ENCODE data around the gene SLC25A11.
"Not testable (repeated sequence)": the region's sequence is repeated elsewhere in the genome, so short reads cannot be mapped to it uniquely, and the experiment has no call there.

Gene SLC25A11

DNA sequence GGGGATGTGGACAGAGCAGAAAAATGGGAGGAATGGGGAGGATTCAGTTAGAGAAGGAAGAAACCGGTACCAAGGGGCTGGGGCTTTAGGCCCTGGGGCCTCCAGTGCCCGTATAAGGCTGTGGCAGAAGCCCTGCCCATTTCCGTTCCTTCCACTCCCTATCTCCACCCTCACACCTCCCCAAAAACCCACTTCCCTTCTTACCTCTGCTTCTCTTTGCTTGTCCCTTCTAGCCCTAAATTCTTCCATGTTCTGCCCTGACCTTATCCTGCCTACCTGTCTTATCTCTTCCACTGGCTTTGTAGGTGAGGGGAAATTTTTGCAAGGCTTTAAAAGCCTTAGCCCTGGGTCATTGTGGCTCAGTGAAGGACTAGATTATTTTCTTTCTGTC is 4.3 kb upstream of the SLC25A11 start:
- FAIRE-seq = no peak

DNA sequence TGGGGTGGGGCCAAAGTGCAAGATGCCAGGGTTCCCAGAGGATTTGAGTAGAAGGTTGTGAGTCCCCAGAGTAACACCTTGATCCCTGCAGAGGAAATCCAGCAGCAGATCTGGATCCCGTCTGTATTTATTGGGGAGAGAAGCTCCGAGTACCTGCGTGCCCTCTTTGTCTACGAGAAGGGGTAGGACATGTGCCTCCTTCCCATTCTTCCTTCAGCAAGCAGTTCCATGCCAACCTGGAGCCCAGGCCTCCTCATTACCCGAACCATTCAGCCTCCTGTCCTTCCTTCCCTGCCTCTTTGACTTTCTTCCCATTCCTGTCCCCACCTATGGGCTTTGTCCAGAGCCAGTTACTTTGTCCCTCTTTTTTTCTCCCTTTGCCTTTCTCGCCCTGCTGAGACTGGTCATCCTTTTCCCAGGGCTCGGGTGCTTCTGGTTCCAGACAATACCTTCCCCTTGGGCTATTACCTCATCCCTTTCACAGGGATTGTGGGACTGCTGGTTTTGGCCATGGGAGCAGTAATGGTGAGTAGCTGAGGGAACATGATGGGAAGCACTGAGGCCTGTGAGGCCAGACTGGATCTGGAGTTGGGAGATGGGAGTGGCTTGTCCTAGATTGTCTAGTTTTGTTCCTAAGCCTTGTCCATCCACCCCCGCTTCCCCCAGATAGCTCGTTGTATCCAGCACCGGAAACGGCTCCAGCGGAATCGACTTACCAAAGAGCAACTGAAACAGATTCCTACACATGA is 3.1 kb upstream of the SLC25A11 start:
- no peak for FAIRE-seq

DNA sequence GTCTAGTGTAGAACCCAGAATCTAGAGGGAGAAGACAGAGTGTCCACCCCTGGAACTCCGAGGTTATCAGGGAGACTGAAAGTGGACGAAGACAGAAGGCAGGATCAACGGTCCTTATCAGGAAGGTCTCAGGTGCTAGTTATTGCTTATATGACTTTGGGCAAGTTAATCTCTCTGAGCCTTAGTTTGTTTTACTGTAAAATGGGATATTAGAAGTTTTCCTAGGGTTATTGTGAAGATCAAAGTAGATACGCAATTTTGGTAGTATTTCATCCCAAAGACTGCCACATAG is 1.4 kb upstream of the SLC25A11 start:
- no peak for FAIRE-seq

DNA sequence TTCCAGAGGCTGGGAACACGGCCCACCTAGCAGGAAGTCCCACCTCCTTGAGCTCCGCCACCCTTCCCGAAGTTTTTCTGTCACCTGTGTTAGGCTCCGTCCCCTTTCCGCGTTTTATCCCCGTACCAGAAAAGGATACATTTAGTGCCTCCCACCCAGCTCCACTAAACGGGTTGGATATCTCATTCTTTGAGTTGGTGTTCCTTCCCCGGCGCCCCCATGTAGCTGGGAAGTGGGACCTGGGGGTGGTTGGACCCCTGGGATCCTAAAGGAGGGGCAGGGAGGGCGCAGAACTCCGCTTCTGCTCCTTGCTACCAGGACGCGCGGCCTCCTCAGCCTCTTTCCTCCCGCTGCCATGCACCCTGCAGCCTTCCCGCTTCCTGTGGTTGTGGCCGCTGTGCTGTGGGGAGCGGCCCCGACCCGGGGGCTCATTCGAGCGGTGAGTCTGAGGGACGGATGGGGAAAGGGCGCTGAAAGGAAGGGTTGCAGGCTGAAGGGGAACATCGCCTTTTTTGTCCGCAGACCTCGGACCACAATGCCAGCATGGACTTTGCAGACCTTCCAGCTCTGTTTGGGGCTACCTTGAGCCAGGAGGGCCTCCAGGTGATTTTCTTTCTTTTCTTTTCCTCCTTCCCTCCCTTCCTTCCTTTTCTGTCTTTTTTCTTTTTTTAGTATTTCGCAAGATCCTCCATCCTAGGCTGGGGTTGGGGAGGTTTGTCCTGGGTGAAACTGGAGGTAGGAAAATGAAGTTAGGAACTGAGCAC is 891 bp upstream of the SLC25A11 start:
- no peak for FAIRE-seq

DNA sequence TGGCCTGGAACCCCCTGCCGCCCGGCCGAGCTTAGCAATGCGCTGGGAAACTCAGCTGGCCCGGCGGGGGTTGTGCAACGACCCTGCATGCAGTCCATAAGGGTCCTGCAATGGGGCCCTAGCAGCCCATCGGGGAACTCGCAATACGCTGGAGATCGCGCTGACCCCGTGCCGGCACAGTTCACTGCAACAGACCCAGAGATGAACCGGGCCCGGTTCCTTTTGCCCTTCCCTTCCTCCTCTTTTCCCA is 375 bp downstream of the SLC25A11 start:
- no peak for FAIRE-seq

DNA sequence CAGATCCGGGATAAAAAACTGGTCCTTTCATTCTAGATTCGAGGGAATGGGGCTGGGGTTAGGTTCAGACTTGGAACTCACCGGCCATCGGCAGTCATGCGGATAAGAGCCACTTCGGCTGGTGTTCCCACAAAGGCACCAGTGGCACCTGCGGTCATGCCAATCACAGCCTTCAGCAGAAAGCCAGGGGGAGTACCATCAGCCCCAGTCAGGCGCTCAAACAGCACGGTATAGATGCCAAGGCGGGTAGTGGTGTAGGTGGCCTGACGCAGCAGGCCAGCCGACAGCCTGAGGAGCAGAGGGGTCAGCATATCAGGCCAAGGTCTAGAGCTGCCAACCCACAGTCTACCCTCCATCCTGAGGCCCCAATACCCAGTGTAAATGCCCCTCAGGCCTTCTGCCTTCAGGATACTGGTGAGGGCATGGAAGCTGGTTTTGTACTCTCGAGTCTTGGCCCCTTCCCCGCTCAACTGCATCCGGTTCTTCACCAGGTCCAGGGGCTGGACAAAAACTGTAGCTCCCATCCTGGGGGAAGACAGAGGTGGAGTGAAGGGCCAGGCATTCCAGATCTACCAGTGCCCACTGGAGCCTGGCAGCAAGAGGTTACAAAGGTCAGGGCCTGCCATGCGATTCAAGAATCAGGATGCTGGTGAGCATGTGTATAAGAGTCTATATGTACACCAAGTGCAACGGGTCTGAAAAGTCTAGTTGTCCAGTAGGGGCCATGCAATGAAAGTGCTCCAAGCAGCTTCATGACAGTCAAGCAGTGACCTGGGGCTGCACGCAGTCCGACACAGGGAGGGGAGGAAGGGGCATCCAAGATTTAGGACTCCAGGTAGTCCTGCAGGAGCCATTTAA is 929 bp downstream of the SLC25A11 start:
- FAIRE-seq = no peak

DNA sequence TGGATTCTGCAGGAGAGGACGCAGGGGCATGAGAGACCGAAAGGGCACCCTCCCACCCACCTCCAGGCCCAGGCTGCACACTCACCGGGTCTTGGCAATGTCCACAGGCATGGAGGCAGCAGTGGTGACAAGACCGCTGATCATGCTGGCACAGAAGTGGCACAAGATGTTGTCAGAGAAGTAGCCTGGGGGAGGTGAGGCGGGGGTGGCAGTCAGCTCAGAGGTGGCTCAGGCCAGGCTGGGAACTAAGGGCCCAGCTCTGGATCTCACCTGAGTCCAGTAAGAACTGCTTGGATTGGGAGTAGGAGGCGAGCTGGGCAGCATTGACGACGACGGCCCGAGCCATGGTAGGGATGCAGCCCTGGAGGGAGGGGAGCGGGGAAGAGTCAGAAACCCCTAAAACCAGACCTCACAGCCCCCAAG is 1.8 kb downstream of the SLC25A11 start:
- FAIRE-seq = no peak

DNA sequence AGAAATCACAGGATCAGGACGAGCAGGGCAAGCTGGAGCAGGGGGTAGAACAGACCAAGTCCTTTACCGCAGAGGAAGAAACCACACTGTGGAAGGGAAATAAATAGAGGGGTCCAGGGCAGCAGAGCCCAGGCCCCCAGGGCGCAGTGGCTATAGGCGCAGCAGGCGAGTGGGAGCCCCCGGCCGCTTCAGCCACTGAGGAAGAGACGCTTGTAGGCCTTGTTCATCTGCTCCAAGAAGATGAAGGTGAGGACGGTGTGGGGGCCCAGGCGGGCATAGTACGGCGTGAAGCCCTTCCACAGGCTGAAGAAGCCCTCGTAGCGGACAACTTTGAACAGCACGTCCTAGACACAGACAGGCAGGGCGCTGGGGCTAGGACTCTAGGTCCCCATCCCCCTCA is 2.3 kb downstream of the SLC25A11 start:
- FAIRE-seq = no peak

DNA sequence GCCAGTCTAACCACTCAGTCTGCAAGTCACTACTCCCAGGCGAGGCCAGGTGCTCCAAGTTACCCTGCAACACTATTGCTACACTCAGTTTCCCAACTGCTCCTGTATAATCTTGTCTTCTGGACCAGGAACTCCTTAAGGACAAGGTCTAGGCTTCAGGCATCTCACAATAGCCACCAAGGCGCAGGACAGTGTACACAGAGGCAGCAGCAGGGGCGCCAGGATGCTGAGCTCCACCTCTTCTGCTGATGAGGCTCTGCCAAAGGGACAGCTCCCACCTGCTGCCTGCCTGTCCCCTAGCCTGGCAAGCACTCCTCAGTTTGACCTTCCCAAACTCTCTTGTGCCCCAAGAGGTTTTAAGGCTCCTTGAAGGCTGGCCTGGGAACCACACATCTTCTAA is 3.4 kb downstream of the SLC25A11 start:
- FAIRE-seq = no peak

DNA sequence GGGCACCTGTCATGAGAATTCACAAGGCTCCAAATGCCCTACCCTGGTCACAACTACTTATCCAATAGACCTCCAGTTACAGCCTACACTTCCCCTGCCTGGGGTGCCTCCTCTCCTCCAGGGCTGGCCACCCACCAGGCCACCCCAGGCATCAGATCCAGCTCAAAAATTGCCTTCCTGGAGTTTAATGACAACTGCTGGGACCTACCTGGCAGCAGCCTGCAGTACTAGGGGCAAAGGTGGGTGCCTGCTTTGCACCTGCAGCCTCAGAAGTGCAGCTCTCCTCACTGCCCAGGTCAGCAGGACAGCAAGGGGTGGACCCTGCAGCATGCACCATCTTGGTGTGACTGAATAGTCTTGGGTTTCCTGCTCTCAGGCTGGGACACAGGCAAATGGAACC is 4.2 kb downstream of the SLC25A11 start:
- FAIRE-seq = no peak

DNA sequence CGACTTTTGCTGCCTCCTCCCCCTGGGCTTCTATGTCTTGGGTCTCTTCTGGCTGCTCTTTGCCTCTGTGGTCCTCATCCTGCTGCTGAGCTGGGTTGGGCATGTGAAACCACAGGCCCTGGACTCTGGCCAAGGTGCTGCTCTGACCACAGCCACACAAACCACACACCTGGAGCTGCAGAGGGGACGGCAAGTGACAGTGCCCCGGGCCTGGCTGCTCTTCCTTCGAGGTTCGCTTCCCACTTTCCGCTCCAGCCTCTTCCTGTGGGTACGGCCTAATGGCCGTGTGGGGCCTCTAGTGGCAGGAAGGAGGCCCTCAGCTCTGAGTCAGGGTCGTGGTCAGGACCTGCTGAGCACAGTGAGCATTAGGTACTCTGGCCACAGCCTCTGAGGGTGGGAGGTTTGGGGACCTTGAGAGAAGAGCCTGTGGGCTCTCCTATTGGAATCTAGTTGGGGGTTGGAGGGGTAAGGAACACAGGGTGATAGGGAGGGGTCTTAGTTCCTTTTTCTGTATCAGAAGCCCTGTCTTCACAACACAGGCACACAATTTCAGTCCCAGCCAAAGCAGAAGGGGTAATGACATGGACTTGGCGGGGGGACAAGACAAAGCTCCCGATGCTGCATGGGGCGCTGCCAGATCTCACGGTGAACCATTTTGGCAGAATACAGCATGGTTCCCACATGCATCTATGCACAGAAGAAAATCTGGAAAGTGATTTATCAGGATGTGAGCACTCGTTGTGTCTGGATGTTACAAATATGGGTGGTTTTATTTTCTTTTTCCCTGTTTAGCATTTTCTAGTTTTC is 5.5 kb downstream of the SLC25A11 start:
- FAIRE-seq = no peak

DNA sequence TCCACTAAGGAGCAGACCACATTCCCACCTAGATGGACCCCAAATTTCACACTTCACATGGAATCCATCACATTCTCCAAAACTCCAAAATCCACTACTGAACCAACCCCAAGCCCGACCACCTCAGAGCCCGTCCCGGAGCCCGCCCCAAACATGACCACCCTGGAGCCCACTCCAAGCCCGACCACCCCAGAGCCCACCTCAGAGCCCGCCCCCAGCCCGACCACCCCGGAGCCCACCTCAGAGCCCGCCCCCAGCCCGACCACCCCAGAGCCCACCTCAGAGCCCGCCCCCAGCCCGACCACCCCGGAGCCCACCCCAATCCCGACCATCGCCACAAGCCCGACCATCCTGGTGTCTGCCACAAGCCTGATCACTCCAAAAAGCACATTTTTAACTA is 6.2 kb downstream of the SLC25A11 start:
- no peak for FAIRE-seq

DNA sequence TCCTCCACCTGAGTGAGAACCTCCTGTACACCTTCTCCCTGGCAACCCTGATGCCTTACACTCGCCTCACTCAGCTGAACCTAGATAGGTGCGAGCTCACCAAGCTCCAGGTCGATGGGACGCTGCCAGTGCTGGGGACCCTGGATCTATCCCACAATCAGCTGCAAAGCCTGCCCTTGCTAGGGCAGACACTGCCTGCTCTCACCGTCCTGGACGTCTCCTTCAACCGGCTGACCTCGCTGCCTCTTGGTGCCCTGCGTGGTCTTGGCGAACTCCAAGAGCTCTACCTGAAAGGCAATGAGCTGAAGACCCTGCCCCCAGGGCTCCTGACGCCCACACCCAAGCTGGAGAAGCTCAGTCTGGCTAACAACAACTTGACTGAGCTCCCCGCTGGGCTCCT is 7.1 kb downstream of the SLC25A11 start:
- FAIRE-seq = no peak

DNA sequence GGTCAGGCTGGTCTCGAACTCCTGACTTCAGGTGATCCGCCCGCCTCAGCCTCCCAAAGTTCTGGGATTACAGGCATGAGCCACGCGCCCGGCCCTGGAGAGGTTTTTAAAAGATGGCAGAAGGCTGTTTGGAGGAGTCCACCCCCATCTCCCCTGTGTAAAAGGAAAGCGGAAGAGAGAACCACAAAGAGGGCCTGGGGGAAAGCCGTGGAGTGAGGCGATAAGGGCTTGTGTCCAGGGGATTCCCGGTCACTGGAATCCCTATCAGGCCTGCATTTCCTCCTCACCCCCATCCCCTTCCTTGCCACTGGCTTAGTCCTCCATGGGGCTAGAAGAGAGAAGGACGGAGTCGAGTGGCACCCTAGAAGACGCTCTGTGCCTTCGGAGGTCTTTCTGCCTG is 7.9 kb downstream of the SLC25A11 start, which contains the start of gene GP1BA:
TSS of gene GP1BA (plus strand) at position 315 of the 400 bp plus-strand sequence. CDS start 328 bp downstream, outside the sequence.
- FAIRE-seq = no peak

DNA sequence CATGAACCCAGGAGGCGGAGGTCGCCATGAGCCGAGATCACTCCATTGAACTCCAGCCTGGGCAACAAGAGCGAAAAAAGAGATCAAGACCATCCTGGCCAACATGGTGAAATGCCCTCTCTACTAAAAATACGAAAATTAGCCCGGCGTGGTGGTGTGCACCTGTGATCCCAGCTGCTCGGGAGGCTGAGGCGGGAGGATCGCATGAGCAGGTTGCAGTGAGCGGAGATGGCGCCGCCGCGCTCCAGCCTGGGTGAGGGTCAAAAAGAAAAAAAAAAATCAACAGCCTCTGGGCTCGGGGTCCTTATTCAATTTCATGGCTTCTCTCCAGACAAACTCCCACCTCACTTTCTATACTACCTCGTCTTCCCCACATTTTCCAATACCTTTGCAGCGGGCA is 11.0 kb downstream of the SLC25A11 start:
- FAIRE-seq = no peak

DNA sequence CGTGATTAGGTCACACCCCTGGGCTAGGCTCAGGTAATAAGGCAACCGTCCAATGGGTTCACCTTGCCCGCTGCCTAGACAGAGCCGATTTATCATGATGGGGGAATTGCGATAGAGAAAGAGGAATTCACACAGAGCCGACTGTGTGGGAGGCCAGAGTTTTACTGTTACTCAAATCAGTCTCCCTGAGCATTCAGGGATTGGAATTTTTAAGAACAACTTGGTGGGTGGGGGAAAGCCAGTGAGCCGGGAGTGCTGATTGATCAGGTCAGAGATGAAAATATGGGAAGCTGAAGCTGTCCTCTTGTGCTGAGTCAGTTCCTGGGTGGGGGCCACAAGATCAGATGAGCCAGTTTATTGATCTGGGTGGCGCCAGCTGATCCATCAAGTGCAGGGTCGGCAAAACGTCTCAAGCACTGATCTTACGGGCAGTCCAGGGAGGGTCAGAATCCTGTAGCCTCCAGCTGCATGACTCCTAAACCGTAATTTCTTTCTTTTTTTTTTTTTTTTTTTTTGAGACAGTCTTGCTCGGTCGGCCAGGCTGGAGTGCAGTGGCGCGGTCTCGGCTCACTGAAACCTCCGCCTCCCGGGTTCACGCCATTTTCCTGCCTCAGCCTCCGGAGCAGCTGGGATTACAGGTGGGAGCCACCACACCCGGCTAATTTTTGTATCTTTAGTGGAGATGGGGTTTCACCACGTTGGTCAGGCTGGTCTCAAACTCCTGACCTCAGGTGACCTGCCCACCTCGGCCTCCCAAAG is 13.1 kb downstream of the SLC25A11 start:
- not testable (repeated sequence) for FAIRE-seq

DNA sequence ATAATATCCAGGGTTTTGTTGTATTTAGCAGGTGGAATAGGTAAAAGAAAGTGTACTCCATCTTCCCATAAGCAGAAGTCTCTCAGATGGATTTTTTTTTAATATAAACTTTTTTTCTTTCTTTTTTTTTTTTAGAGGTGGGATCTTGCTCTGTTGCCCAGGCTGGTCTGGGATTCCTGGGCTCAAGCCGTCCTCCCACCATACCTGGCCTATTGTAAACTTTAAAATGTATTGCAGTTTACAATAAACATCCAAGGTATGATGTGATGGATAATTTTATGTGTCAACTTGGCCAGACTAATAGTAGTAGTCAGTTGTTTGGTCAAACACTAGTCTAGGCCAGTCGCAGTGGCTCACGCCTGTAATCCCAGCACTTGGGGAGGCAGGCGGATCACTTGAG is 18.5 kb downstream of the SLC25A11 start:
- FAIRE-seq = no peak

DNA sequence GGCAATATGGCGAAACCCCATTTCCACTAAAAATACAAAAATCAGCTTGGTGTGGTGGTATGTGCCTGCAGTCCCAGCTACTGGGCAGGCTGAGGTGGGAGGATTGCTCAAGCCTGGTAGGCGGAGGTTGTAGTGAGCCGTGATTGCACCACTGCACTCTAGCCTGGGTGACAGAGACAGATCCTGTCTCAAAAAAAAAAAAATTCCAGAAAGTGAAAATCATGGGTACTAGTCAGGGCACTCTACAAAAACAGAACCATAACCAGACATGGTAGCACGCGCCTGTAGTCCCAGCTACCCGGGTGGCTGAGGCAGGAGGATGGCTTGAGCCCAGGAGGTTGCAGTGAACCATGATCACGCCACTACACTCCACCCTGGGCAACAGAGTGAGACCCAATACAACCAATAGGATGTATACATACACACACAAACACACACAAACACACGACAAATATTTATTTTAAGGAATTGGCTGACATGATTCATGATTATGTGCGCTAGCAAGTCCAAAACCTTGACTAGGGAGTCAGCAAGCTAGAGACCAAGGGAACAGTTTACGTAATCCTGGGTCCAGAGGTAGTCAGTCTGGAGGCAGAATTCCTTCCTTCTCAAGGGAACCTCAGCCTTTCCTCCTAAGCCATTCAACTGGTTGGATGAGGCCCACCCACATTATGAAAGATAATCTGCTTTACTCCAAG is 19.3 kb downstream of the SLC25A11 start:
- FAIRE-seq = no peak

DNA sequence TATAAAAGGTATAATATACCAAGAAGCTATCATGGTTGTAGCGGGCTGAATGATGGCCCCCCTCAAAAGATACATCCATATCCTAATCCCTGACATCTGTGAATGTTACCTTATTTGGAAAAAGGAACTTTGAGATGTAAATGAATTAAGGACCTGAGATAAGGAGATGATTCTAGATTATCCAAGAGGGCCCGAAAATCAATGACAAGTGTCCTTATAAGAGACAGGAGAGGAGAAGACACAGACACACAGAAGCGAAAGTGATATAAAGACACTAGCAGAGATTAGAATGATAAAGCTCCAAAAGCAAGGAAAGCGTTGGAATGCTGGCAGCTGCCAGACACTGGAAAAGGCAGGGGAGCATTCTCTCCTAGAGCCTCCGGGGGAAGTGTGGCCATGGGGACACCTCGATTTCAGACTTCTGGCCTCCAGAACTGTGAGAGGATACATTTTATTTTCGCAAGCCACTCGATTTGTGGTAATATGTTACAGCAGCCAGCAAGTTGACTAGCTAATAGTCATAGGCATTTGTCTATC is 20.3 kb downstream of the SLC25A11 start:
- no peak for FAIRE-seq

DNA sequence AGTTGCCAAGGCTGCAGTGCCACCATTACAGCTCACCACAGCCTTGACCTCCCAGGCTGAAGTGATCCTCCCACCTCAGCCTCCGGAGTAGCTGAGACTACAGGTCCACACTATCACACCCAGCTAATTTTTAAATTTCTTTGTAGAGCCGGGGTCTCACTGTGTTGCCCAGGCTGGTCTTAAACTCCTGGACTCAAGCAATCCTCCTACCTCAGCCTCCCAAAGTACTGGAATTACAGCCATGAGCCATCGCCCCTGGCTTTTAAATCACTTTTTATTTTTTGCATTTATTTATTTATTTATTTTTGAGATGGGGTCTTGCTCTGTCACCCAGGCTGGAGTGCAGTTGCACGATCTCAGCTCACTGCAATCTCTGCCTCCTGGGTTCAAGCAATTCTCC is 25.3 kb downstream of the SLC25A11 start:
- not testable (repeated sequence) for FAIRE-seq

DNA sequence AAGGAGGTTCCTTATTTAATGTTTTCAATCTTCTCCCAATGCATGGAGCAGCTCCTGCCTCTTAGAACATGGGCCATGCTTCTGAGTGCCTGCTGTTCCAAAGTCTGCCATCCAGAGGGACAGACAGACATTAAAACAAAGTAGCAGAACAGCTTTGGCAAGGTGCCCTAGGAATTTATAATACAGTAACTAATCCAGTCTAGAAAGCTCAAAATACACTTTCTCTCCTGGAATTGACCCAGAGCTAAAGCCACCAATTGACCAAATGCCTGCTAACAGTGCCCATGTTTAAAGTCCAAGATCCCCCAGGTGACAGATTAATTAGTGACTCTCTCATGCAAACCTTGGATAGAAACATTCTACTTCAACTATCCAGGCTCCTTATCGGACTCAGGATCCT is 25.9 kb downstream of the SLC25A11 start:
- FAIRE-seq = no peak

Data from islet of Langerhans (tissue), 1 donor.